ENCODE measurements around the gene TMTC1.

TMTC1 gene

GRCh38 chr12:29738365-29738764, 45.4 kb downstream of the TMTC1 start:
- DNase-seq = no peak

- DNase-seq = no peak
These were observed 46.1 kb downstream of the TMTC1 start for GRCh38 chr12:29737644-29738043.

GRCh38 chr12:29735604-29736003, 48.1 kb downstream of the TMTC1 start:
- DNase-seq = no peak

GRCh38 chr12:29734734-29735133, 49.0 kb downstream of the TMTC1 start:
- DNase-seq = no peak

GRCh38 chr12:29734305-29734704, 49.4 kb downstream of the TMTC1 start:
- DNase-seq = no peak

- DNase-seq = no peak
These were observed 50.2 kb downstream of the TMTC1 start for GRCh38 chr12:29733501-29733900.

GRCh38 chr12:29733060-29733459, 50.7 kb downstream of the TMTC1 start:
- DNase-seq = no peak

GRCh38 chr12:29732593-29732992, 51.1 kb downstream of the TMTC1 start:
- DNase-seq = no peak

- DNase-seq = no peak
These were observed 51.6 kb downstream of the TMTC1 start for GRCh38 chr12:29732191-29732590.

GRCh38 chr12:29731591-29731990, 52.2 kb downstream of the TMTC1 start:
- no peak for DNase-seq

- DNase-seq = no peak
These were observed 53.3 kb downstream of the TMTC1 start for GRCh38 chr12:29730481-29730880.

GRCh38 chr12:29728030-29728429, 55.7 kb downstream of the TMTC1 start:
- no peak for DNase-seq

GRCh38 chr12:29726741-29727348, 56.9 kb downstream of the TMTC1 start:
- no peak for DNase-seq

- no peak for DNase-seq
These were observed 57.4 kb downstream of the TMTC1 start for GRCh38 chr12:29726321-29726692.

GRCh38 chr12:29725587-29726320, 58.0 kb downstream of the TMTC1 start:
- no peak for DNase-seq

GRCh38 chr12:29722164-29722563, 61.6 kb downstream of the TMTC1 start:
- no peak for DNase-seq

GRCh38 chr12:29719381-29719780, 64.4 kb downstream of the TMTC1 start:
- DNase-seq = no peak

GRCh38 chr12:29717540-29718100, 66.1 kb downstream of the TMTC1 start:
- DNase-seq = no peak

- DNase-seq = no peak
These were observed 68.8 kb downstream of the TMTC1 start for GRCh38 chr12:29714966-29715365.

- no peak for DNase-seq
These were observed 70.0 kb downstream of the TMTC1 start for GRCh38 chr12:29713729-29714128.

- no peak for DNase-seq
These were observed 72.4 kb downstream of the TMTC1 start for GRCh38 chr12:29711381-29711780.

- DNase-seq = no peak
These were observed 73.6 kb downstream of the TMTC1 start for GRCh38 chr12:29710104-29710503.

- no peak for DNase-seq
These were observed 74.2 kb downstream of the TMTC1 start for GRCh38 chr12:29709496-29710040.

GRCh38 chr12:29709054-29709453, 74.7 kb downstream of the TMTC1 start:
- no peak for DNase-seq
